NOMO-1 treated with dmso at 0.1 percent for 144 hours (cell line): ENCODE data around the gene MIOX.
"Not testable (repeated sequence)": the region's sequence is repeated elsewhere in the genome, so short reads cannot be mapped to it uniquely, and the experiment has no call there.

Experiments used
- DNase-seq: peaks from one replicate; lab custom pipeline; 2025; ENCODE audit not compliant: unreplicated experiment; lab: John Stamatoyannopoulos, UW

Gene MIOX

DNA sequence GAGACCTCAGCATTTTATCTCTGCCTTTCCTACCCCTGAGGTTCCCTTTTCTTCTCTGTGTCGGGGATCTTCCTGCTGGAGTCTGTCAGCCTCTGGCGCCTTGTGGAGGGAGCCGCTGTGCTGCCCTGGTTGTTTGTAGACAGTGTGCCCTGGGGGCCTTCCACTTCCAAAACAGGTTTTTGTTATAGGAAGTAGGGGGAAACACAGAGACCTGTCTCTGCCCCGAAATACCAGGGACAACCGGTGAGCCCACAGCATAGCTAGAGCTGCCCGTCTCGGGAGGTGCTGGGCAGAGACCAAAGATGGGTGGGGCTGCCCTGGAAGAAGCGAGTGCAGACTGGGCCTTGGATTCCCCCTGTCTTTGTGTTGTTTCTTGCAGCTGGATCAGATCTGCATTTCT lies 29.4 kb downstream of the MIOX start:
- no peak for DNase-seq

- no peak for DNase-seq
Observed at GRCh38 chr22:50516891-50517290, 30.2 kb downstream of the MIOX start.

- no peak for DNase-seq
Observed at GRCh38 chr22:50517495-50518260, 31.0 kb downstream of the MIOX start.

- DNase-seq: no peak
Observed at GRCh38 chr22:50518606-50519005, 31.9 kb downstream of the MIOX start.

- no peak for DNase-seq
Observed at GRCh38 chr22:50519151-50519550, 32.5 kb downstream of the MIOX start.

DNA sequence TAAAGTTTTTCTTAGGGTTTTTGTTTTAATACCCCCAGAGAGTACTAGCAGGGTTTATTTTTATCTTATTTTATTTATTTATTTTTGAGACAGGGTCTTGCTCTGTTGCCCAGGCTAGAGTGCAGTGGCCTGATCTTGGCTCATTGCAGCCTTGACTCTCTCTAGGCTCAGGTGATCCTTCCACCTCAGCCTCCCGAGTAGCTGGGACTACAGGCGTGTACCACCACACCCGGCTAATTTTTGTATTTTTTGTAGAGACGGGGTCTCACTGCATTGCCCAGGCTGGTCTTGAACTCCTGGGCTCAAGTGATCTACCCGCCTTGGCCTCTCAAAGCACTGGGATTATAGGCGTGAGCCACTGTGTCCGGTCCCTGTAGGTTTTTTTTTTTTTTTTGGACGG lies 33.5 kb downstream of the MIOX start:
- not testable (repeated sequence) for DNase-seq

DNA sequence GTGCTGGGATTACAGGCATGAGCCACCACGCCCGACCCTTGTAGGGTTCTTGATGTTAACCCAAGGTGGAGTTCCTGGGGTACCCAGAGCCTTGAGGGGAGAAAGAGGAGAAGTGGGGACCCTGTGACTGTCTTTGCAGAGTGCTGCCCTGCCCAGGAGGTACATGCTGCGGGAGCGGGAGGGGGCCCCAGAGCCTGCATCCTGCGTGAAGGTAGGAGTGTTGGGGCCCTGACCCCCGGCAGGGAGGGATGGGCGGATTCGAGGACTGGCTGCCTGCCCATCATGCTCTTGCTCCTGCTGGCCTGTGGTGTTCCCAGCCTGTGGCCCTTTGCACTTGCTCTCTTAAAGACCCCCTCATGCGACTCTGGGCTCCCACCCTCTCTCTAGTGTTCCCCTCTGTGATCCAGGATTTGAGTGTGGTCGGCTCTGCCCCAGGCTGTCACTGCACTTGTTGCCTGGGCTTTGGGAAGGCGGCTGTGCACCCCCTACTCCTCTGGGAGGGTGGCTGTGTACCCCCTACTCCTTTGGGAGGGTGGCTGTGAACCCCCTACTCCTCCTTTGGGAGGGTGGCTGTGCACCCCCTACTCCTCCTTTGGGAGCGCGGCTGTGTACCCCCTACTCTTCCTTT lies 34.3 kb downstream of the MIOX start:
- DNase-seq: no peak

DNA sequence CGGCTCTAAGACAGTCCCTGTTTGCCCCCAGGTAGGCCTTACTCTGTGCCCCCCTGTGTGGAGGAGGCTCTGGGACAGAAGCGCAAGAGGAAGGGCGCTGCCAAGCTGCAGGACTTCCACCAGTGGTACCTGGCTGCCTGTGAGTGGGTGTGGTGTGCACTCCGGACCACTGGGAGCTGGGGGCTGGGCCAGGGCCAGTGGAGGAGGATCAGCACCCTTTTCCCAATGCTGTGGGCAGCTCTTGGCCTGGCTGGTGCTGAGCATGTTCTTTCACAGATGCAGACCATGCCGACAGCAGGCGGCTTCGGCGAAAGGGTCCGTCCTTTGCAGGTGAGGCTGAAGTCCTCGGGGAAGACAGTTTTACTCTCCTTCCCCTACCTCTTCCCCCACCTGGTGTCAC lies 35.1 kb downstream of the MIOX start:
- DNase-seq: no peak

DNA sequence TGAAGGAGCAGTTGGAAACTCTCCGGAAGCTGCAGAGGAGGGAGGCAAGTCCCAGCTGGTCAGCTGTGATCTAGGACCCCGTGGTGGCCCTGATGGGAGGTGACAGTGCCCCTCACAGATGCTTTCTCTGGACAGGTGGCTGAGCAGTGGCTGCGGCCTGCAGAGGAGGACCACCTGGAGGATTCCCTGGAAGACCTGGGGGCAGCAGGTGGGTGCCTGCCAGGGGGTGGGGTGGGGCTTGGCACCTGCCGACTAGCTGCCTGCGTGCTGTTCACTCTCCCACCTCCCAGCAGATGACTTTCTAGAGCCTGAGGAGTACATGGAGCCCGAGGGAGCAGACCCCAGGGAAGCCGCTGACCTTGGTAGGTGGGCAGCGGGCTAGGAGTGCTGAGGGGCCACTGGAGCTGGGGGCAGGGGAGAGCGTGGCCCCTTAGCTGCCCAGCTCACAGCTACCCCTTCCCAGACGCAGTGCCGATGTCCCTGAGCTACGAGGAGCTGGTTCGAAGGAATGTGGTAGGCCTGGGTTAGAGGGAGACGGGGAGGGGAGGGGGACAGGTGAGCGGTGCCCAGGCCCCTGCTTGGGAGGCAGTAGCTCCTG lies 35.6 kb downstream of the MIOX start:
- no peak for DNase-seq

GRCh38 chr22:50522806-50523438 lies 36.3 kb downstream of the MIOX start:
- no peak for DNase-seq

DNA sequence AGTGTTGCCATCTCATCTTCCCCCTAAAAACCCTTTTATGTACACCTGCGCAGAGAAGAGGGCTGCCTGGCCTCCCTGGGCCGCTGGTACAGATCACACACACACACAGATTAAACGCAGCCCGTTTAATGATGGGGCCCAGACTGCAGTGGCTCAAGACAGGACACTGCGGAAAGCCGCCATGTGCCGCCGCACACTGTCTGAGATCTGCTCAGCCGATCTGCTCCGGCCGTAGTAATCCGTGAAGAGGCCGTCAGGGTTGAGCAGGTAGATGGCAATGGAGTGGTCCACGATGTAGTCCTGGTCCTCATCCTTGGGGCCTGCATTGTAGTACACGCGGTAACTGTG lies 36.8 kb downstream of the MIOX start:
- DNase-seq: no peak

DNA sequence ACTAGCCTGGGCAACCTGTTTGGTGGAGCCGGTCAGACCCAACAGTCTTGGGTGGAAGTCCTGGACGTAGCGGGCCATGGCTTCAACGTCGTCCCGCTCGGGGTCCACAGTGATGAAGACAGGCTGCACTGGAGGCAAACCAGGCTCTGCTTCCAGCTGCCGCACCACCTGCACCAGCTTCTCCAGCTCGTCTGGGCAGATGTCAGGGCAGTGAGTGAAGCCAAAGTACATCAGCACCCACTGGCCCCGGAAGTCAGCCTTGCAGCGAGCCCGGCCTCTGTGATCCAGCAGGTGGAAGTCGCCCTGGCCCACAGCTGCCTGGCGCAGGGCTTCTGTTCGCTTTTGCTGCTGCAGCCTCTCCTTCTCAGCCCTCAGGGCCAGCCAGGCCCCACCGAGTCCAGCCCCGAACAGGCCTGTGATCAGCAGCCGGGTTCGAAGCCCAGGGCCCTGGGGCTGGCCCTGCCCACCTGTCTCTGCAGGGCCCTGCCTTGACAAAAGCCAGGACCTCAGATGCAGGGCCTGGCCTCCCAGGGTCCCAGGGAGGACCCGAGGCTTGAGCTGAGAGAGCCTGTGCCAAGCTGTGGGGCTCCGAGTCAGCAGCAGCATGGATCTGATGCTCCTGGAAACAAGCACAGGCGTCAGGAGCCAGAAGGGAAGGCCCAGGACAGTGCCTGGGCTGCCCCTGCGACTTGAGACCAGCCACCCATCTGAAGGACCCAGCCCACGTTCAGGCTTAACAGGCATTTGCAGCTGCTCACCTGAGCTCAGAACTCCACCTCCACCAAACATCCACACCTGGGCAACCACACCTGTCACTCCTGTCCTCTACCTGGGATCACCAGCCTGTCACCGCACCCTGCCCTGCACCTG lies 37.4 kb downstream of the MIOX start:
- no peak for DNase-seq

GRCh38 chr22:50524676-50525103 lies 38.0 kb downstream of the MIOX start:
- DNase-seq: no peak

DNA sequence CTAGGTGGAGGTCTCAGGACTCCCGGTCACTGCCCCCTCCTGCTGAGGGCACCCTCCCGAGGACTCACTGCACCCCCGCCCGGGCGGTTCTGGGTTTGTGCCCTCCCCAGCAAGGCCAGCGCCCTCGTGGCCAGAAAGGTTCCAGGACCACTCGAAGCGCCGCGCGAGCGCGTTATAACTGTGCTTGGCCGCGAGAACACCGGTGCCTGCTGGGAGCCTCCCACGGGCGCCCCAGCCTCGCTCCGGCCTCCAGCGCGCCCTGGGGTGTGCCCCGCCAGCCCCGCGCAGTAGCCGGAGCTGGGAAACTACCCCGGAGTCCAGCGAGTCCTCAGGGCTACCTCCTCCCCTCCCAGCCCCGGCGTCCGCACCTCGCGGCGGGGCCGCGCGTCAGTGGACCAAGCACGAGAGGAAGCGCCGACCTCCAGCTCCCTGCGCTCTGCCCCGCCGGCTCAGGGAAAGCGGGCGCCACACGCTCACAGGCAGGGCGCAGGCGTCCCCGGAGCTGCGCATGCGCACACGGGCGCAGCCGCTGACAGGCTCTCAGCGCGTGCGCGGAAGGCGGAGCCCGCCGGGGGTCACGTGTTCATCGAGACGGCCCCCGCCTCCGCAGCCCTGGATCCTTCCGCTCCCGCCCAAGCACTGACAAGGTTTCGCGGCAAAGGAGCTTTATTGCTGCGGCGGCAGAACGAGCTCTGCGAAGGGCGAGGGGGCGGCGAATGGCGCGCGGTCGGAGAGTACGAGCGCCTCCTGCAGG lies 38.6 kb downstream of the MIOX start, which contains the start of gene SCO2:
TSS of gene SCO2 (minus strand) at position 495 of the 754 bp plus-strand sequence. CDS start 1,187 bp downstream, outside the sequence.
- peak; percentile 94 for DNase-seq

DNA sequence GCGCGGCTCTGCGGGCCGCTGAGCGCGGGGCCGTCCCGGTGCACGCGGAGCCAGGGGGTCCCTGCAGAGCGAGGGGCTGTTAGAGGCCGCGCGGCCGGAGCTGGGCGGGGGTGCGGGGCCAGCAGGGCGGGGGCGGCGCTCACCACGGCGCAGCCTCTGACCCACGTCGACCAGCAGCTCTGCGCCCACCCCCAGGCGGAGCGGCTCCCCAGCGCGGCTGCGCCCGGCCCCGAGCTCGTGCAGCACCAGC lies 39.1 kb downstream of the MIOX start:
- no peak for DNase-seq

- DNase-seq: peak; percentile 57
Observed at GRCh38 chr22:50526108-50526833, 39.6 kb downstream of the MIOX start.

DNA sequence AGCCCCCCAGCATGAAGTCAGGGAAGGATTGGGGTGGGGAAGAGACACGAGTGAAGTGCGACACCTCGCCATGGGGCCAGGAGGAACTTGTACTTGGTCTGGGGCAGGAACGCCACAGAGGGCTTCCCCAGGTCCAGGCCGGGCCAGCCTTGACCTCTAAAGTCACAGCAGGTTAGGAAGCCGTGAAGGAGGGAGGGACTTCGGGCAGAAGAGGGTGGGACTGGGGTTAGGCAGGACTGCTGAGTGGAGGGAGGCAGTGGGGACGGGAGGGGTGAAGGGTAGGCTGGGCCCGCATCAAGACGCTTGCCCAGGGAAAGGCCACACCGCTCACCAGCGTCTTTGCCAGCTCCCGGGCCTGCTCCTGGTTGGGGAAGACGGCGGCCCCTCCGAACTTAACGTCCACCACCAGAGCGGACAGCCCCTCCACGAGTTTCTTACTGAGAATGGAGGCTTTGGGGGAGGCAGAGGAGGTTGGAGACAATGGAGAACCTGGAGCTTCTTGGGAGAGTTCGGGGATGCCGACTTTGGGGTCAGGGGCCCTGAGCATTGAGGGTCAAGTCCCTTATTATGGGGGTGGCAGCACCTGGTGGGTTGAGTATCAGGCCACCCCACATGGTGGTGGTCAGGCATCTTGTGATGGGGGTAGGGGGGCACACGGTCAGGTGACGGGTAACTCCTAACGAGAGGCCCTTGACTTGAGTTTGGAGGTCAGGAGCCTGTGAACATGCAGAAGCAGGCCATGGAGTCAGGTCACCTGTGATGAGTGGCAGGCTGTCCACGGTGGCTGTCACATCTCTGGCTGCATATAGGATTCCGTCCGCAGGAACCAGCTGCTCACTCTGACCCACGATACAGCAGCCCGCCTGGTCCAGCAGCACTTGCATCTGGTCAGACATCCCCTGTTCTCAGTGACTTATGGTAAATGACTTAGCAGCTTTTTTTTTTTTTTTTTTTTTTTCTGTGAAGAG lies 40.5 kb downstream of the MIOX start:
- peak; percentile 90 for DNase-seq

DNA sequence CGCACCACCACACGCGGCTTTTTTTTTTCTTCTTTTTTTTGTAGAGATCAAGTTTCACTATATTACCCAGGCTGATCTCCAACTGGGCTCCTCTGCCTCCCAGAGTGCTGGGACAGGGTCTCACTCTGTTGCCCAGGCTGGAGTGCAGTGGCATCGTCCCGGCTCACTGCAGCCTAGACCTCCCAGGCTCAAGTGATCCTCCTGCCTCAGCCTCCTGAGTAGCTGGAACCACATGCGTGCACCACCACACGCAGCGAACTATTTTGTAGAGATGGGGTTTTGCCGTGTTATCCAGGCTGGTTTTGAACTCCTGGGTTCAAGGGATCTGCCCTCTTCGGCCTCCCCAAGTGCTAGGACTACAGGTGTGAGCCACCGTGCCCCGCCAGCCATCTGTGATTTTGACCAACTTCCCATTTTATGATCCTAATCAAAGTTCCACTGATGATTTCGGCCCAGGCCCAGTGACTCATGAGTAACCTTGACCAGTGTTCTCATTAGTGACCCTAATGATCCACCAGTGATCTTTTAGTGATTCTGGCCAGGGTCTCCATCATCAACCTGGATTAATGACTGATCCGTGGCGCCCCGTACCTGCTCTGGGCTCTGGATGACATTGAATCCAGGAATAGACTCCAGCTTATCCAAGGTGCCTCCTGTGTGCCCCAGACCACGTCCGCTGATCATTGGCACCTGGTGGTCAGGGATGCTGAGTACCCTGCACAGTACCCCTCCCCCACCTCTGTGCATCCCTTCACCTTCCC lies 41.4 kb downstream of the MIOX start:
- no peak for DNase-seq
